Stimulated activated CD4-positive, alpha-beta T cell treated with anti-CD3 and anti-CD28 coated beads, TNF-alpha, amount 100 ng/mL, for 1 hour (primary cell): ENCODE measurements around the gene FOXP4.

Source experiments
- DNase-seq, 3 donors: peaks; one replicate each; pipeline ENCODE4 v3.0.0-alpha.2; 2020; ENCODE audit warnings: low read depth in 3 of 3, low spot score in 1 of 3

The FOXP4 gene, protein sequence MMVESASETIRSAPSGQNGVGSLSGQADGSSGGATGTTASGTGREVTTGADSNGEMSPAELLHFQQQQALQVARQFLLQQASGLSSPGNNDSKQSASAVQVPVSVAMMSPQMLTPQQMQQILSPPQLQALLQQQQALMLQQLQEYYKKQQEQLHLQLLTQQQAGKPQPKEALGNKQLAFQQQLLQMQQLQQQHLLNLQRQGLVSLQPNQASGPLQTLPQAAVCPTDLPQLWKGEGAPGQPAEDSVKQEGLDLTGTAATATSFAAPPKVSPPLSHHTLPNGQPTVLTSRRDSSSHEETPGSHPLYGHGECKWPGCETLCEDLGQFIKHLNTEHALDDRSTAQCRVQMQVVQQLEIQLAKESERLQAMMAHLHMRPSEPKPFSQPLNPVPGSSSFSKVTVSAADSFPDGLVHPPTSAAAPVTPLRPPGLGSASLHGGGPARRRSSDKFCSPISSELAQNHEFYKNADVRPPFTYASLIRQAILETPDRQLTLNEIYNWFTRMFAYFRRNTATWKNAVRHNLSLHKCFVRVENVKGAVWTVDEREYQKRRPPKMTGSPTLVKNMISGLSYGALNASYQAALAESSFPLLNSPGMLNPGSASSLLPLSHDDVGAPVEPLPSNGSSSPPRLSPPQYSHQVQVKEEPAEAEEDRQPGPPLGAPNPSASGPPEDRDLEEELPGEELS

DNA sequence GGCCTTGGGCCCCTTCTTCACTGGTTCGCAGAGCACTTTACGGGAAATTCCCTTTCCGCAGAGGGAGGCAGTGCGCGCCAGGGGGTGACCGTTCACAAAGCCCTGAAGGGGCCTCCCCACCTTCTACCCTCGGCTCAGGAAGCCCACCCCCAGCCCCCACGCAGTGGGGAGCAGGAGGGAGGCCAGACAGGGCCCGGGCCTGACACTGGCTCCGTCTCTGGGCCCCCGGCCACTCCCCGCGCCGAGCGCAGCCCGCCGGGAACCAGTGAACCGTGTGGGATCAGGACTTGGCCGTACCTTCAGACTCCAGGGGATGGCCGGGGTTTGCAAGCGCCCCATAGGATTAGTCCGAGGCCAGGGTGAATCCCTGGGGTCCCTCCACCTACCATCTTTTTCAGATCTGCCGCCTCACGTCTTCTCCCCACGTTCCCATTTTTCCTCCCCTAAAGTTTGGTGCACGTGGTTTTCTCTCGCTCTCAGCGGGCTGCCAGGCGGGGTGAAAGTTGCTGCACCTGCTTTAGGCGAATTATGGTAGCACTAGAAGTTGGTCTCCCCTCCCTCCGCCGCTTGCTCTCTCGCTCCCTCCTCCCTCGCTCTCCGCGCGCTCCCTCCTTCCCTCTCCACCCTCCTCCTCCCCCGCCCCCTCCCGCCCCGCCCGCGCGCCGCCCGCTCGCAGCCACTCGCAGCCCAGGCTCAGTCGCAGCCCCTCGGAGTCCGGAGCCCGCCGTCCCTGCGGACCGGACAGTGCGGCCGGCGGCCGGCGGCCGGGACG is at the start of gene FOXP4:
Gene FOXP4, plus strand, starts transcription at position 679 of the 772 bp plus-strand sequence. CDS start 19,380 bp downstream, outside the sequence.
- DNase-seq: peak; percentile 51 to 67 (median 64)

DNA sequence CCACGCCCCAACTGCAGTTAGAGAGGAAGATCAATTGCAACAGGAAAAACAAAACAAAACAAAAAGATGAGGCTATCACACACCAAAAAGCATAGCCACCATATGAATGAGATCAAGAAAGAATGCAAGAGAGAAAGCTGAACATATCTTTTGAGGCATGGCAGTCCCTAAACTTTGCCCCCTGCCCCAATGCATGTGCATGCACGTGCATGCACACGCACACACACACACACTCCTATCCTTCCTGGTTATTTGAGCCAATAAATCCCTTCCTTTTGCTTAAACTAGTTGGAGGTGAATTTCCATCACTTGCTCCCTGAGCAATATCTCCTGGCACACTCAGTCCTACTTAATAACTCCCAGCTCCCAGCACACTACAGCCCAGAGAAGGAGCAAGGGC is 48.6 kb upstream of the FOXP4 start:
- no peak for DNase-seq

DNA sequence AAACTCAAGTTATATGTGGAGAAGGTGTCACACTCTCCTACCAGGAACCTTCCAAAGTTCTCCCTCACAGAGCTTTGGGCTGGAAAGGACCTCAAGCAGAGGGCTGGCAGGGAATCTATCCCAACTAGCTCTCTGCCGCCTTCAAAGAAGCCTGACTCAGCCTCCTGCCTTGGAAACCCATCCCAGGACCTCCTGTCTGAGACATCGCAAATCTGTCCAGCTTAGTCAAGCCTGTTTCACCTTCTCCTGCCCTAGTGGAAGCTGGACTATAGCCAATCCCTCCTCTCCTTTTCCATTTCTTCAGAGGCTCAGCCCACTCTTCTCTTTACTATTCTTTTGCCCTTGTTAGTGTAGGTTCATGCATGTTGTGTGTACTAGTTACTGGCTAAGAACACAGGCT is 48.2 kb upstream of the FOXP4 start:
- DNase-seq: no peak

DNA sequence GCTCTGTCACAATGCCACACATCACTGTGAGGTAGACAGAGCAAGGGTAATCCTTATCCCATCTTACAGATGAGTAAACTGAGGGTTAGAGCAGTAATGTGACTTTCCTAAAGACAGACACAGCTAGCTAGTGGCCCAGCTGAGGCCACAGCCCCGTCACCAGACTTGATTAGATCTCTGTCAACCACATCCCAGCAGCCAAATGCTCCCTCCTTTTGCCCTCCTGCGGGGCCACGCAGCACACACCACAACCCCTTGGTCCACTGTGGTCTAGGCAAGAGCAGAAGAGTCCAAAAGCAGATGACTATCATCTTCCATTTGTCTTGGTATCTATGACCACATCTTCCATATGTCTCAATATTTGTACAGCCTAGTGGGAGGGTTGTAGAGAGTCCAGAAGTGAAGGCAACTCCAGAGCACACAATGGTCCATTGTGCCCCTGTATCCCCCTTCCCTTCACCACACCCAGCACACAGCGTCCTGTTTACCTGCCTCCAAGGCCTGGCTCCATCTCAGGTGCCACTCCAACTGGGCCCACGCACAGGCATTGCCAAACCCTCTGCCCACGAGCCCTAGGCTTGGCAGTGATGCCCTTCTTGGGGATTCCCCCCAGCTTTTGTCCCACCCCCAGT is 47.1 kb upstream of the FOXP4 start:
- no peak for DNase-seq

DNA sequence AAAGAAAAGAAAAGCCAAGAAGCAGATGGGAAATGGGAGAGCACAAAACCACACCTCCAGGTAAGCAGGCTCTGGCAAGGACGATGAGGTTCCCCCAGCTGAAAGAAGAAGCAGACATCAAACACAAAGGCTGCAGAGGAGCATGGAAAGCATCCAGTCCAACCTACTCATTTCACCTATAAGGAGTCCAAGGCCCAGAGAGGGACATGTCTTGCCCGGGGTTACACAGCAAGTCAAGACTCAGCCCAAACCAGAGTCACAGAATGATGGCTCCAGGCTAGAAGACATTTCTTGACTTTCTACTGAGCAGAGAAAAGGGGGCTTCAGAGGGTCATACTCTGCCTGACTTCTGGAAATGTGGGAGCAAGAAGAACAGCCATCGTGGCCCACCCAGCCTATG is 45.6 kb upstream of the FOXP4 start:
- DNase-seq: no peak

DNA sequence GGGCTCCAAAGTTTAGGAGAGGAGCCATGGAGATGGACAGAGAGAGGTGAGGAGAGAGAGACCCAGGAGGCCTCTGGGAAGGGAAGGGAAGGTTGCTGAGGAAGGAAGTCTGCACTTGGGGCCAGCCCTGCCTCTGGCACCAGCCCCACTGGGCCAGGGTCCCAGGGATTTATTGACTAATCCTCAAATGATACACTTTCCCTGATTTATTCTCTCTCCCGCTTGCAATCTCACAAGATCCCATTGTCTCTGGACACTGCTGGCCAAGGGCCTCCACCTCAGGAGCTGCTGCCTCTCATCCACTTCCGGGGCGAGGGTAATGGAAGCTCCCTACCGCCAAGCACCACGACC is 43.6 kb upstream of the FOXP4 start:
- DNase-seq: no peak

DNA sequence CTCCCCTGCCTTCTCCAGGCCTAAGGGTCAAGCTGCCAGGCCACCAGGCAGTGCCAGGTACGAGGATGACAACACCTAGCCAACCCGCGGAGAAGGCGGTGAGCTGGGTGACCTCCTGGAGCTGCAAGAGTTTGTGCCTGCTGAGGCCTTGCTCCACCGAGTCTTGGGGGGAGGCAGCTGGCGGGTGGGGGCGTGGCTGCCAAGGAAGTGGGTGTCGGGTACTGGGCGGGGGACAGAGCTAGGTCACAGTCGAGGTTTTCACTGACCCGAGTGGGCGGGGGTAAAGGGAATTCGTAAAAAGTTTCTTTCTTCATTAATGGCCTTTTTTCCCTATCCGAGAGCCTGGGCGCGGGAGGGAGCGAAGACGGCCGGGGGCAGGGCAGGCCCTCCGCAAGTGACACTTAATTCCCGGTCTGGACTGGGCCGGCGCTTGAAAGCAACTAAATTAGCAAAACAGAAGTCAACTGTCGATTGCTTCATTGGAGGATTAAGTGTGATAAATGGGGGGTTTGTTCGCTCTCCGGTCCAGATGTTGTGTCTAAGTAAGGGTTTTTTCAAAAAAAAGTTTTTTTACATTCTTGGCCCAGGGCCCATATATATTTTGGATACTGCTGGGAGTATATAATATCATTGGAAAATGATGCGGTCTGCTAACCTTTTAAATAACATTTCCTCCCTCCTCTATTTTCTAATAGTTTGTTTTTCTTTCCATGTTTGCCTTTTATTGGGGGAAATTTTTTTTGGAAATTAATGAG is 43.1 kb upstream of the FOXP4 start:
- no peak for DNase-seq

DNA sequence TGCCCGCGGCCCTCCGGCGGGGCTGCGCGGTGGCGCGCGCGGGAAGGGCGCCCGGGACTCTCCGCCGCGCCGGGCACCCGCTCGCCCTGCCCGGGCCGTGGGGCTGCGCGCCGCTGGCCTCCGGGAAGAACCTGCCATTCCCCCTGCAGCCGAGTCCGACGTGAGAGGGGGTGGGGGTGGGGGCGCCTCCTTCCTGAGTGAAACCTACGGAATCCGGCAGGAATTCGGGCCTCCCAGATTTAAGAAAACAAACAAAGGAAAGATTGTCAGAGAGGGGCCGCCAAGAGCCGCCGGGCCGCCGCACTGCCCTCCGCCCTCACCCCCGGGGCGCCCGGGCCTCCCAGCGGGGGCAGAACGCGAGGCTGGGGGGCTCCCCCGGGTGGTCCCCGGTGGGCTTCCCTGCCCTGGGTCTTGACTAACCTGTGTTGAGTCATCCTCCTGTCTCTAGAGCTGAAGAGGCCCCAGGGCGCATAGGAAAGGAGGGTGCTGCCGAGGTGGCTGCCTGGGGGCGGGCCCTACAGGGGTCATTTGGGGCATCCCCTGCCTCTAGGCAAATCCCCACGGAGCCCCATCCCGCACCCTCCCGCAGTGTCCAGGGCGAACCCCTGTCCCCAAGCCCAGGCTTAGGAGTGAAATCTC is 42.2 kb upstream of the FOXP4 start:
- no peak for DNase-seq

DNA sequence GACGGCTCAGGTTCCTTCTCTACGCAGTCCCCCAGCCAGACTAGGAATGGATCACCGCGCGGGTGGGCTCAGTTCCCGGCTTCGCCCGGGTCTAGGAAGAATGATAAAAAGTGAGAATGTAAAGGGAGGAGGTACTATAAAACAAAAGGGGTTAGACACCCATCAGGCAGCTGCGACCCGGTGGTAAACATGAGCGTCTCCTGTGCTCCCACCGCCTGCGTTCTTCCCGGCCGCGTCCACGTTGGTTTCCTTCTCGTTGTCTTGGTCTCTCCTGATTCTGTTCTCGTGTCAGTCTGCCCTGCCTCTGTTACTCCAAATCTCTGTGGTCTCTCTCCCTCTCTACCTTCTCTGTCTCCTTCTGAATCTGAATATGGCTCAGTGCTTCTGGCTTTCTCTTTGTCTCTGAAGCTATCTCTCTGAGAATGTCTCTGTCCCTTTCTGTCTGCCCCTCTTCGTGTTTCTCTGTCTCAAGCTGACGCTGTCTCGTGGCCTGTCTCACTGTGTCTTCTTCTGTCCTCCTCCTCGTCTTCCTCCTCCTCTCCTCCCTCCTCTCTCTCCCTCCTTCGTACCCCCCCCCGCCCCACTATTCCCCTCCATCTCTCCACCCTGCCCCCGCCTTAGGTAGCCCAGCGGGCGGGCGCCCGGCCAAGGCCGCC is 41.6 kb upstream of the FOXP4 start:
- DNase-seq: no peak

DNA sequence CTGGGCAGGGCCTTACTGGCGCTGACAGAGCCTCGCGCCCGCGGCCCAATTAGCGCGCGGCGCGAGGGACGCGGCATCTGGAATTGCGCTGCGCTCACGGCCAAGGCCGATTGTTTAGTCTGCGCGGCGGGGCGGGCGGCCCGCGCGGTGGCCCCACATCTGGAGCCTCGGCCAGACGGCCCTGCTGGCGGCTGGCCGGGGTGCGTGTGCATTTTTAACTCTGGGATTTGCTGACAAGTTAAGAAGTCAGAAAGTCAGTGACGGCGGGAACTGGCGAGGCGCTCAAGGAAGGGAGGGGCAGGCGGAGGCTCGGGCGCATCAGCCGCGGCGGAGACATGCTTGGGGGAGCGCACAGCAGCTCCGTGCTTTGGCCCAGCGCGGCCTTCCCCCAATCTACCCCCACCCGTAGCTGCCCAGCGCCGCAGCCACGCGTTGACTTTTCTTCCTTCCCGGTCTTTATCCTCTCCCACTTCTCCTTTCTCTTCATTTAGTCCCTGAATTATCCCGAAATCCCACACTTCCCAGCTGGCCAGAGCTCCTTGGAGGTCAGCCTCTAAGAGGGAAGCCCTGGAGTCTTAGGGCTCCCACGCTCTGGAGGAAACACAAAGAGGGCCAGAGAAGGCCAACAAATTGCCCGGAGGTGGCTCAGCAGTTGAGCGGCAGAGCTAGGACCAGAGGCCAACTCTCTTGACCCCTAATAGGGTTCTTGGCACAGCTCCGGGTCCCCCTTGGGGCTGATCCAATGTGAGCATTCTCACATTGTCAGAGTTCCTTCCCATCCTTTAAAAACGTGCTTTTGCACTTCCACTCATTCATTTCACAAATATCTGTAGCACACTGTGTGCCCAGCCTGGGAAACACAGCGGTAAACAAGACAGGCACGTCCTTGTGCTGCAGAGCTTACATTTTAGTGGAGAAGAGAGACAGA is 40.8 kb upstream of the FOXP4 start:
- DNase-seq: no peak

DNA sequence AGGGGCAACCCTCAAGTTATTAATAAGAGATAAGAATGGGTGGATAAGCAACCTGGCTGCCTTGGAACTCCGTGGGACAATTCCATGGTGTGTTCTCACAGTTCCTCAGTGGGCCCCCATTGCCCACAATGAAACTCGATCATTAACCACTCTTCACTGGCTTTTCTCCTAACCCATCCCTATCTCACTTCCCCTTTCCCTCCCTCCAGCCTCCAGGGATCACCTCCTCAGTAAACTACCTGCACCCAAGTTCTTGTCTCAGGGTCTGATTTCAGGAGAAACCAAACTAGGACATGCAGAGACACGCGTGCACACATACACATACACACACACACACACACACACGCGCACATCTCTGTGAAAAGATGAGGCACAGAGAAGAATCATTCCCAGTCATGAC is 37.7 kb upstream of the FOXP4 start:
- no peak for DNase-seq

DNA sequence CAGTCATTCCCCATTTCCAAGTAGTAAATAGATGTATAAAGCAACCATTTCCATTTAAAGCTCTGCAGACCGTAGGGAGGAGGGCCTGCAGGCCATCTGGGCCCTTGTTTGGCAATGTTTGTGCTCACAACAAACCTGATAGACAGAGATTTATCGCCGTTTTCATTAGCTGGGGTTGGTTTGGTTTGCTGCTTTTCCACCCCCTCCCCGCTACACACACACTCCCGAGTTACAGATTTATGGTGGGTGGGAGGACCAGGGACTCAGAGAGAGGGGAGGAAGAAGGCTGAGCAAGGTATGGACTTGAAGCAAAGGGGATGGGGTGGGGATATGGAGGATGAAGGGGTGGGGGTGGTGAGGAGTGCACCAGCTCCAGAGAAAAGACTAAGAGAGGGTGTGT is 36.6 kb upstream of the FOXP4 start:
- no peak for DNase-seq

DNA sequence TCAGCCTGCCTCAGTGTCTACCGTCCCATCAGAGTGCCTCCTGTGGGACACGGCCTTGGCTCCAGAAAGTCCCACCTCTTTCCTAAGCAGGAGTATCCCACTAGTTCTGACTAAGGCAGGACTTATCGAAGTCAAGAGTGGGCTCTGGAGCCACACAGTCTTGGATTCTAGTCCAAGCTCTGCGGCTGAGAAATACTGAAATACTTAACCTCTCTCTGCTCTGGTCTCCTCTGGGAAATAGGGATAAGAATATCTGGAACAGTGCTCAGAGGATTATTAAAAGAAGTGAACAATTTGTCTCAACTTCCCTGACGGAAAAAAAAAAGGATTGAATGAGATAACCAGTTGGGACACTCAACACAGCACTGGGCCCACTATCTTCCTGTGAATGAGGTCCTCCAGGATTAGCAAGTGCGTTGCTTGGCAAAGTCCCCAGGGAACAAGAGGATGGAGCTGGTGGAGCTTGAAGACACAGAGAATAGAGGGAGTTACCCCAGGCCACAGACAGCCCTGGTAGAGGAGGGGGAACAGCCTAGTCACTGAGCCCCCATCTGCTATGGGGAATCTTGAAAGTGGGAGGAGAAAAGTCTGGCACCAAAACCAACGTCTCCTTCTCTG is 34.6 kb upstream of the FOXP4 start:
- no peak for DNase-seq

DNA sequence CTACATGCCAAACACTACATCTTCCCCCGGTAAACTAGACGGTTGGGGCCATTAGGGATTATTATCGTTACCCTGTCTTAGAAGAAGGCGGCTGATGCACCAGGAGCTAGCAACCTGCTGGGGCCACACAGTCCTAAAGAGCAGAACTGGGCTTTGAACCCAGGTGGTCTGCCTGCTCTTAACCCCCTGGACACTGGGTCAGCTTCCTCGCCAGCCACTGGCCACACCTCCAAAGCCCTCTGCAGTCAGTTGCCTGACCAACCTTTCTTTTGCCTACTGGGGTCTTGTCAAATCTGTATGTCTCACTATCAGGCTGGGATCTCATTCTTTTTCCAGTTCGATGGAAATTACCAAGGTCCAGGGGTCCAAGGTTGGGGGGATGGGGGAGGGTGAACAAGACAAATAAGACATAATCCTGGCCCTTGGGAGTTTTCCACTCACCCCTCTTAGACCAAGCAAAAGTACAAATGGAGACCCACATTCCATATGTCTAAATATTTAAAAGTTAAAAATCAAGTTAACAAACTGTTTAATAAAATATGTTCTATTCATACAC is 34.0 kb upstream of the FOXP4 start:
- DNase-seq: no peak

DNA sequence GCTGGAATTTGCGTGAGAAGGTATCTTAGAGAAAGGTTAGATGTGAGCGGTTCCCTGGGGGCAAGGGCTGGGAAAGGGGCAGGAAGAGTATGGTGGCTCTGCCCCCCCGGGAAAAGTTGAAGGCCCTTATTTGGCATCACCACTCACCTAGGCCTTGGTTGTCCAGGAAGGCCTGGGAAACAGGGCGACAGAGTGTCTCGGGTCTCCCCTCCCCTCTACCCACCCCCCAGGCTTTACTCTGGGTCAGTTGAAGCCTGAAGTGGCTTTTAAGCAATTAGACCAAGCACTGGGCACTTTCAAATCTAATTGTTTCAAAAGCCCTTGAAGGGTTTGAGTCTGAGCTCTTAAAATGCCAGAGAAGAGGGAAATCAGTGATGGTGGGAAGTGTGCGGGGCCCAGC is 30.2 kb upstream of the FOXP4 start:
- no peak for DNase-seq

DNA sequence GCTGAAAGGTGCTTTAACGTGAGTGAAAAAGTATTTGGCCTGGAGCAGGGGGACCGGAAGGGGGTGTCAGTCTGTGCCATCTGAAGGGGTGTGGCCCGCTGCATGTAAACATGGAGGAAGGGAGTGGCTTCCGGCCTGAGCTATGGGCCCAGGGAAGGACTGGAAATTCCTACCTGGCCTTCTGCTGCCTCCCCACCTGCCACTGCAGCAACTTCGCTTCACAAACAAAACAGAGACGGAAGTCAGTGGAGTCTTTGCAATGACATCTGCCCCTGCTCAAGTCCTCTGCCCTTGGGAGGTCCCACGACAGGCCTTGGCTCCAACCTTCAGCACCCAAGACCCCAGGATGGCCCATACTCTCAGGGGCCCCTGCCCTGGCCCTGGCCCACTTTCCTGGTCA is 28.1 kb upstream of the FOXP4 start:
- DNase-seq: no peak

DNA sequence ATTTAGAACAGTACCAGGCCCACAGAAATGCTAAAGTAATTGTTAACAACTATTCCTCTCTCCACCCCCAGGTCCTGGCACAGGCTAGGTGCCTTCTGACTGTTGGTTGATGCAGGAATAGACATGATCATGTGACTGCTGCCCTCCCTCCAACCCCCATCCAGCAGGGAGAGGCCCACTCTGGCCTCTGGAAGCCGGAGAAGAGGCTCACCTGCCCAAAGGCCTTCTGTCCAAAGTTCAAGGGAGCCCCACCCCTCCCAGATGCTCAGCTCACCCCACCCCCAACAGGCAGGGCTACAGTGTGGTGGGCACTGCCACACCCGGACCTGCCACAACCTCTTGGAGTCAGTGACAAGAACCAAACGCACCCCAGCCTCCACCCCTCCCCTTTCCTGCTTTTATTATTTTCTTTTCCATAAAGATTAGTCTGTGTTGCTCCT is 26.9 kb upstream of the FOXP4 start:
- no peak for DNase-seq
